IMR-90 (cell line): ENCODE results near the gene DUSP6. TPM values are rescaled to one million over a fixed set of nuclear protein-coding genes. Genes with fewer than 3 reads are reported as not detected.
A peak's percentile ranks its signal among the peaks of the same experiment; 100 is the strongest.

ENCODE experiments used
- ATAC-seq: fragments of 200-7000 bp; cut with Tn5 transposase; 2 replicates; pipeline ENCODE4 v1.9.1; 2020; ENCODE audit warnings: low read depth, mild to moderate bottlenecking, moderate library complexity
- BruUV-seq: library from RNA; stranded (reverse); fragments of 400-500 nt; replicated peaks from 2 replicates; lab custom pipeline; 2021; lab: Mats Ljungman, UMichigan
- CTCF ChIA-PET: fragments of 300-600 bp; formaldehyde crosslinking; extraction: SDS; loops from one replicate; lab custom pipeline; 2021; ENCODE audit warnings: antibody characterized with exemption; lab: Yijun Ruan, JAX
- POLR2A ChIA-PET: fragments of 300-600 bp; sonication (Branson Sonifier 250); formaldehyde crosslinking; loops from one replicate; lab custom pipeline; 2022; ENCODE audit warnings: antibody characterized with exemption; ENCODE audit not compliant: unreplicated experiment; lab: Charles Lee
- DNase-seq: peaks from one replicate; pipeline ENCODE4 v3.0.0; 2013
- H2AFZ ChIP-seq: replicated peaks from 2 replicates; pipeline ENCODE3; 2013; ENCODE audit warnings: low read length, mild to moderate bottlenecking; ENCODE audit not compliant: poor library complexity
- H2AK5ac ChIP-seq: 2 replicates; pipeline ENCODE4 v1.6.1; 2013; ENCODE audit warnings: low read depth, low read length, inconsistent platforms
- H2AK9ac ChIP-seq: replicated peaks from 2 replicates; pipeline ENCODE3; 2013; ENCODE audit warnings: mild to moderate bottlenecking, low read depth, low read length, moderate library complexity; ENCODE audit not compliant: poor library complexity
- H2BK120ac ChIP-seq: 2 replicates; pipeline ENCODE4 v1.6.1; 2013; ENCODE audit warnings: low read depth, low read length, inconsistent platforms
- H2BK15ac ChIP-seq: 3 replicates; pipeline ENCODE4 v1.6.1; 2013; ENCODE audit warnings: low read depth, low read length, inconsistent platforms
- H2BK20ac ChIP-seq: 2 replicates; pipeline ENCODE4 v1.6.1; 2013; ENCODE audit warnings: low read depth, mild to moderate bottlenecking, inconsistent platforms, low read length, moderate library complexity
- H2BK5ac ChIP-seq: 2 replicates; pipeline ENCODE4 v1.6.1; 2013; ENCODE audit warnings: mild to moderate bottlenecking, low read depth, low read length, inconsistent platforms; ENCODE audit not compliant: poor library complexity, severe bottlenecking
- H3K14ac ChIP-seq: replicated peaks from 2 replicates; pipeline ENCODE4 v1.6.1; 2013; ENCODE audit warnings: low read depth, low read length, inconsistent platforms
- H3K18ac ChIP-seq: 2 replicates; pipeline ENCODE4 v1.6.1; 2013; ENCODE audit warnings: low read depth, low read length, control low read depth
- H3K23ac ChIP-seq: 2 replicates; pipeline ENCODE4 v1.6.1; 2013; ENCODE audit warnings: low read depth, low read length, inconsistent platforms
- H3K27ac ChIP-seq: 2 replicates; pipeline ENCODE4 v1.5.1; 2013; ENCODE audit warnings: mild to moderate bottlenecking, control low read depth, low read length; ENCODE audit not compliant: insufficient read depth
- H3K27me3 ChIP-seq: 2 replicates; pipeline ENCODE4 v1.6.1; 2013; ENCODE audit warnings: low read length; ENCODE audit not compliant: control insufficient read depth, insufficient read depth
- H3K36me3 ChIP-seq: 2 replicates; pipeline ENCODE4 v1.6.1; 2013; ENCODE audit warnings: low read length, mixed read lengths; ENCODE audit not compliant: control insufficient read depth, insufficient read depth
- H3K4ac ChIP-seq: 2 replicates; pipeline ENCODE4 v1.6.1; 2013; ENCODE audit warnings: low read depth, low read length, inconsistent platforms
- H3K4me1 ChIP-seq: 2 replicates; pipeline ENCODE4 v1.6.1; 2013; ENCODE audit warnings: low read length, mixed read lengths; ENCODE audit not compliant: control insufficient read depth, insufficient read depth
- H3K4me2 ChIP-seq: 2 replicates; pipeline ENCODE4 v1.6.1; 2013; ENCODE audit warnings: low read depth, mild to moderate bottlenecking, control low read depth, low read length, moderate library complexity
- H3K4me3 ChIP-seq: 2 replicates; pipeline ENCODE4 v1.5.1; 2013; ENCODE audit warnings: low read depth, mild to moderate bottlenecking, control low read depth, low read length, moderate library complexity; ENCODE audit not compliant: insufficient read depth
- H3K56ac ChIP-seq: 2 replicates; pipeline ENCODE4 v1.6.1; 2013; ENCODE audit warnings: low read length, inconsistent platforms; ENCODE audit not compliant: insufficient read depth; ENCODE audit errors: extremely low read depth
- H3K79me1 ChIP-seq, 2 experiments: 2 replicates each; pipeline ENCODE4 v1.6.1; 2013; ENCODE audit warnings: low read length in 2 of 2, inconsistent platforms in 1 of 2, low read depth in 1 of 2
- H3K9ac ChIP-seq: 2 replicates; pipeline ENCODE4 v1.6.1; 2013; ENCODE audit warnings: low read depth, low read length, control low read depth
- H3K9me1 ChIP-seq: 2 replicates; pipeline ENCODE4 v1.6.1; 2013; ENCODE audit warnings: low read length, inconsistent platforms; ENCODE audit not compliant: insufficient read depth
- H3K9me3 ChIP-seq: 2 replicates; pipeline ENCODE4 v1.6.1; 2013; ENCODE audit warnings: low read length; ENCODE audit not compliant: control insufficient read depth, insufficient read depth
- H4K20me1 ChIP-seq: 2 replicates; pipeline ENCODE4 v1.6.1; 2013; ENCODE audit warnings: low read length, inconsistent platforms; ENCODE audit not compliant: insufficient read depth
- H4K5ac ChIP-seq: 2 replicates; pipeline ENCODE4 v1.6.1; 2013; ENCODE audit warnings: mild to moderate bottlenecking, low read depth, low read length, control low read depth
- H4K8ac ChIP-seq, 2 experiments: 2 replicates each; pipeline ENCODE4 v1.6.1; 2013; ENCODE audit warnings: low read depth in 2 of 2, low read length in 2 of 2, control low read depth in 1 of 2, inconsistent platforms in 1 of 2
- H4K91ac ChIP-seq: 2 replicates; pipeline ENCODE4 v1.6.1; 2013; ENCODE audit warnings: low read depth, low read length, inconsistent platforms; ENCODE audit not compliant: insufficient read depth
- MAZ ChIP-seq: IDR thresholded peaks from 2 replicates; pipeline ENCODE4 v1.6.1; 2012; ENCODE audit warnings: low read depth, mild to moderate bottlenecking, low read length, improper control_type of control experiment, moderate library complexity, borderline replicate concordance
- USF2 ChIP-seq: fragments of 150-350 bp; IDR thresholded peaks from 2 replicates; pipeline ENCODE4 v1.6.1; 2017; ENCODE audit warnings: mild to moderate bottlenecking, antibody characterized with exemption, low read length, low read depth
- WGBS, 2 experiments: methylation state at CpG; one replicate each; pipeline versions ENCODE4 v1.1.5 to v1.1.7; 2013; ENCODE audit warnings: missing lambda C conversion rate in 2 of 2; ENCODE audit not compliant: insufficient read length in 1 of 2; ENCODE audit errors: extremely low coverage in 2 of 2; 5-methylcytosine and 5-hydroxymethylcytosine counted together
- dilution Hi-C: fragments of 300-500 bp; cut with HindIII; formaldehyde crosslinking; loops from one replicate; pipeline ENCODE4 v1.14.3; 2018; ENCODE audit warnings: low sequenced_read_pairs; ENCODE audit not compliant: unreplicated experiment
- in situ Hi-C: fragments of 300-500 bp; cut with MboI; formaldehyde crosslinking; loops from 3 replicates; pipeline ENCODE4 v1.14.3; 2019; ENCODE audit warnings: low sequenced_read_pairs, inconsistent platforms, mixed read lengths
- intact Hi-C: fragments of 100-400 bp; cut with micrococcal nuclease; formaldehyde crosslinking; loops from 2 replicates; pipeline ENCODE4 v1.10.0; 2022
- polyA plus RNA-seq, 3 experiments: library from polyadenylated mRNA; depleted of rRNA; stranded (reverse); fragments of >200 nt; gene quantifications; 2 replicates each; pipeline ENCODE4 v1.2.3, GENCODE V29; 2012; ENCODE audit warnings: low replicate concordance in 1 of 3
- total RNA-seq: library from RNA; depleted of rRNA; stranded (reverse); fragments of >200 nt; gene quantifications from 2 replicates; pipeline ENCODE4 v1.2.3, GENCODE V29; 2012

DUSP6 gene
- total and polyA plus RNA-seq, 2 of the 4 experiments (the other 2 are of a cell fraction) = 38.5 to 70.1 TPM

- Histone ChIP-seq H2AK9ac (no peak overlapping the region), H3K4me2 (no peak overlapping the region), H3K27me3 (no peaks in the 10 kb centered on the region), H3K23ac (peak overlapping the region; percentile 54; the same call in 1 of the 2 replicates), H3K4ac (peak overlapping the region; percentile 62; the same call in 1 of the 2 replicates), H3K79me1 (peaks cover 5 to 19% of the 10 kb centered on the region in 2 experiments; a peak in 3 of 4 replicates), H4K91ac (peak overlapping the region; percentile 64), H3K9ac (no peak overlapping the region), H4K8ac (peak overlapping the region in 1 of 2 experiments; percentile 40; a peak in 1 of 4 replicates), H3K4me1 (peaks cover 16% of the 10 kb centered on the region), H3K27ac (no peak overlapping the region), H3K9me1 (peaks cover 23% of the 10 kb centered on the region), H2AFZ (no peak overlapping the region), H2BK20ac (peak overlapping the region; percentile 76; the same call in 1 of the 2 replicates), H3K9me3 (no peaks in the 10 kb centered on the region), H3K36me3 (peaks cover 4% of the 10 kb centered on the region; the same call in 1 of the 2 replicates), H3K18ac (peak overlapping the region; percentile 64; the same call in 1 of the 2 replicates), H3K14ac (peak overlapping the region; percentile 70; the same call in 1 of the 2 replicates), H2AK5ac (peak overlapping the region; percentile 70; the same call in 1 of the 2 replicates), H4K5ac (peak overlapping the region; percentile 53; the same call in 1 of the 2 replicates), H2BK15ac (peak overlapping the region; percentile 79; the same call in 1 of the 3 replicates), H3K4me3 (no peak overlapping the region), H2BK120ac (peak overlapping the region; percentile 71; the same call in 1 of the 2 replicates), H3K56ac (no peak overlapping the region), H2BK5ac (peak overlapping the region; percentile 22), H4K20me1 (no peaks in the 10 kb centered on the region)
- DNase-seq (no peak), ATAC-seq (no peak)
- ChIA-PET POLR2A (no interaction called here), CTCF (no interaction called here)
- WGBS, 2 experiments = 60% methylated on average over 1 of the region's 3 CpGs; no CpG with 5 or more reads in 1 of the 2 experiments
- BruUV-seq = no TSS peak
- in situ Hi-C loops = no loop called here
- intact Hi-C loops = no loop called here
- TF ChIP-seq USF2 (no peak), MAZ (no peak)
- dilution Hi-C loops = no loop called here
Measured at GRCh38 chr12:89369166-89369565, 16.9 kb upstream of the DUSP6 start.
